NCI-H128 (cell line): ENCODE results near the gene OAF.
"Not testable (repeated sequence)": the region's sequence is repeated elsewhere in the genome, so short reads cannot be mapped to it uniquely, and the experiment has no call there.

Source experiments
- DNase-seq: peaks from one replicate; lab custom pipeline; 2025; ENCODE audit not compliant: unreplicated experiment; lab: John Stamatoyannopoulos, UW

Gene OAF

DNA sequence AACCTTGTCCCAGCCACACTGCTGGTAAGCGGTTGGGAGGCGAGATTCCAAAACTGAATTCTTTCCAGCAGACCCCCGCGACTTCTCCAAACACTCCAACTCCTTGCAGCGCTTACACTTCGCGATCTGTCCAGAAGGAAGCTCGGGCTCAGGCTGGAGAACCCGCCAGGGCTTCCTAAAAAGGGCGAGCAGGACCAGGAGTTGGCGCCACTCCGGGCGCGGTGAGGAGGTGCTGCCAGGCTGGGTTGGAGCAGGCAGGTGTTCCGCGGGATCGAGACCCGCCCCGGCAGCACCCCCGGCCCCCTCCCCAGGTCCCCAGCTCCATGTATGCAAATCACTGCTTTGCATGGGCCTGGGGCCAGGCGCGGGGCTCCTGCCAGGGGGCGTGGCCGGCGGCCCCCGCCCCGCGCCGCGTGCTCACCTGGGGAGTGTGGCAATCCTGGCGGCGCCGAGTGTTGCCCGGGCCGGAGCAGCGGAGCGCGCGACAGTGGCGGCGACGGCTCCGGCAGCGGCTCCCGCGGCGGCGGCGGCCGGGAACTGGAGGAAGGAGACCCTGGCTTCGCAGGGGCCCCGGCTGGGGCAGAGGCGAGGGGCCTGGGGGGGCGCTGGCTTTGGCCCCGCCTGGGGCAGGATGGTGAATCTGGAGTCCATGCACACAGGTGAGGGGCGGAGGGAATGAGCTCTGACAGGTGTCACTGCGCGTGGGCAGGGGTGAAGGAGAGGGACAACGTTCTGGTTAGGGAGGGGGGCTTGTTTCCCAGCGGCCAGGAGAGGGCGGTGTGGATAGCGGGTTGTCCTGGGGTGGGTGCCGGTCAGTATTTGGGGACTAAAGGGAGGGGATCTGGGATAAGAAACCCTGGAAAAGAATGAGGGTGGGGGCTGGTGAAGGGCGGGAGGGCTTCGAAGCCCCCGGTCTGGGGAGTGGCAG lies 29.1 kb downstream of the OAF start, which contains the start of gene POU2F3:
POU2F3 (plus strand) TSS at position 428 of the 928 bp plus-strand sequence; CDS start at position 632, 204 bp downstream.
- no peak for DNase-seq

DNA sequence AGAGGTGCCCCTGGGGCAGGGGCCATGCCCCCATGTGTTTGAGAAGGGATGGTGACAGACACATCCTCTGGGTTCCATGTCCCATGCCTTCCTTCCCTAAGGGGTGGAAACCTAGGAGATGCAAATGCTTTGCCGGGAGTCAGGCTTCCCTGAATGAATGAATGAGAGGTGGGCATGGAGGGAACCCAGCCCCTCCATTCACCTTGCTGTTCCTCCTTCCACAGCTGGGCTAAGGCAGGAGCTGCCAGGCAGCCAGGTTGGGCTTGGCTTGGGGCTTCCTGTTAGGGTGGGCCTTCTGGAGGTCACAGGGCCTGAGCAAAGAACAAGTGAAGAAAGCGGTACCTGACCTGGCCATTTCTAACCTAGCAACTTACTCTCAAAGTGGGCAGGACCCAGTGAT lies 30.0 kb downstream of the OAF start:
- no peak for DNase-seq

DNA sequence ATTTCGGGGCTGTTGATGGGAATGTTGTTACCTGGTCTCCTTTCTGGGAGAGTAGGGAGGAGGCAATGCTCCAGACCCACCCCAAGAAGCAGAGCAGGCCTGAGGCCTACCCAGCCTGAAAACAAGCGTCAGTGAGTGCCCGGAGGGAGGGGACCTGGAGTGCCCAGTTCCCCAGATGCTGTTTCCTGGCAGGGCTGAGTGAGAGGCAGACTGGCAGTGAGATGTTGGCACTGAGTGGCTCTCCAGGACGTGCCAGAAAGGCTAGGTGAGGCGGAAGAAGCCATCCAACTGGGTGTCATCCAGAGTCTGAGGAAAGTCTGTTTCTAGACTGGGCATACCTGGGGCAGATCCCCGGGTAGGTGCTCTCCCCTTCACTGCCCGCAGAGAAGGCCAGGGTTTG lies 30.4 kb downstream of the OAF start:
- DNase-seq: no peak

DNA sequence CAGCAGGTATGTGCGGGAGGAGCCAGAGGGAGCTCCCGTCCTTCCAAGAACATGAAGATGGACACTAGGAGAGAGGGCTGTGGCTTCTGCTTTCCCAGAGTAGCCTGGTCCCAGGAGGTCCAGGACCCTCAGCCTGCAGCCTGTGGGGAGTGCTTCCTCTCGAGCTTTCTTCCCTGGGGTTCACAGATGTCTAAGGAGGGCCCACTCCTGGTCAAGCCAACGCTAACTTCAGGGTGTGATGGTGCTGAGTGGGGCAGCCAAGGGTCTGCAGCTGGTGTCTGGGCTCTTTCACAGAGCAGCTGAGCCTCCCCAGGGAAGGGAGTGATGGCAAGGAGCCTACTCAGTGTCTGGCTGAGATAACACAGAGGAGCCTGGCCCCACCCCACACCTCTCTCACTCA lies 32.4 kb downstream of the OAF start:
- no peak for DNase-seq

DNA sequence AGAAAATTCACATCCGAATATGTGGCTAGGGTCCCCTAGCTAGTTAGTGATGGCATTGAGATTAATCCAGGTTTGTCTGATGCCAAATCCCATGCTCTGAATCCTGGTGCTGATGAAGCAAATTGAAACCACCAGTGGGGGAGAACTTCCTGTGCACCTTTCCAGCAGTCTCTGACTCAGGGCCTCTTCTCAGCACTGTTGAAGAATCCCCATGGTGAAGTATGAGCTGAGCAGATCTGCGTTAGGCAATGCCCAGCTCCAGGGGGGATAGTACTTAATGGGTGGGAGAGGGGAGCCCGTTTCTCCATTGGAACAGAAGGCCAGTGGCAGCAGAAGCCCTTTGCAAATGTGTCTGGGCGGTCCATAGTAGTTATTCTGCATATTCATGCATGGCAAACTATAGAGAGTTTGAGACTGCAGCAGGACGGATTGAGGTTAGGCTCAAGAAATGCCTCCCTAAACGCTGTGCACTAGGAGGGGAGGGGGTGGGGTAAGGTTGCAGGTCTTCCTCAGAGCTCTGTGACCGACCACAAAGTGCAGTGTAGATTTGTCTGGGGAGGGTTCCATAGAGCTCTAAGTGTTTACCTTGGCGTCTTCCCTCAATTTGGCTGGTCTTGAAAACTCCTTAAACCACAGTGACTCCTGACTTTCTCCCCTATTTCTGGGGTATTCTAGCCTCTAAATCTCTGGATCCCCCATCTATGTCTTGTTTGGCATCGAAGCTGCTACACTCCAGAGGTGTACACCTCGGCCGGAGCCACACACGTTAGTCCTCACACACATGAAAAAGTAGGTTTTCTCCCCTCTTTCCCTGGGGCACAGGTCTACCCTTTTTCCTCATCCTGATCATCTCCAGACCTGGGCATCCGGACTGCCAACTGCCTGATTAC lies 33.9 kb downstream of the OAF start:
- no peak for DNase-seq

DNA sequence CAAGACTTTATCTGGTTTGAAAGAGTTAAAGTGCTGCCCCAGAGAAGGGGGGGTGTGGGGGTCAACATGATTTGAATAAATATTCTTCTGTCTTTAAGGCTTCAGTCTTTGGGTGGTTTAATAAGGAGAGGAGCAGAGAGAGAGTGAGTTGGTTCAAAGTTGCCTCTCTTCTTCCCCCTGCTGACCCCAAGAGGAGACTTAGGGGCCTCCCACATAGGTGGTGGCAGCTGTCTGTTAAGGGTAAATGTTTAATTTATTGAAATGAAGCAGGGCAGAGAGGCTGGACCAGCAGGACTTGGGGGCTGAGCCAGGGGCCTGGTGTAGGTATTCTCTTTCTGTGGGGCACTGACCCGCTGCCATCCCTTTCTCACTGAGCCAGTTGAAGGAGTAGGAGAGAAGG lies 34.6 kb downstream of the OAF start:
- no peak for DNase-seq

DNA sequence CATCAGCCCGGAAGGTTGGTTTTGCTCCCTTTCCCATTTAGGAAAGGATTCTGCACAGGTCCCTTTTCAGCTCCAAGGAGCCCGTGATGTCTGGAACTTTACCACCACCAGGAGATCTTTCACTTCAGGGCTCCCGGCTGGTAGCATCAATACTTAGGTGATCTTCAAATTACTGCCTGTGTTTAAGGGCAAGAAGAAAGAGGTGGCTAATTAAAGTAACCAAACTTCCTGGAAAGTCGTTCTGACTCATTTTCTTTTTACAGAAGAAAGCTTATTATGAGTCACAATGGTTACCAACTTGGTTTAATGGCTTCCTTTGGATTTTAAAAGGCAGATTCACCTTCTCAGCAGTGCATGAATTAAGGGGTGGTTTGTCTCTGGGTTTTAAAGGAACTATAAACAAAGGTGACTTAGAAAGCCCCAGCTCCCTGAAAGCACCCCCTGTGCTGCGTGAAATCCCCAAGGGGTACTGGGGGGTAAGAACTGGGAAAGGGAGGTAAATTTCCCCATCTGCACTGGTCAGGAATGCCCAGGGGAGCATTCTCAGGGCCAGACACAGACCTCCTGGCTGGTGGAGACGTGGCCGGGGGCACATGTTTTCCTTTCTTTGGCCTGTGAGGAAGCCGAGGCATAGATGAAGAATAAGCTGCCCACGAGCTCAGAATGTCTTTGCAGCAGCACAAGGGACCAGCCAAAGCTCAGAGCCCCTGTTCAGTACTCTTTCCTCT lies 37.9 kb downstream of the OAF start:
- no peak for DNase-seq

DNA sequence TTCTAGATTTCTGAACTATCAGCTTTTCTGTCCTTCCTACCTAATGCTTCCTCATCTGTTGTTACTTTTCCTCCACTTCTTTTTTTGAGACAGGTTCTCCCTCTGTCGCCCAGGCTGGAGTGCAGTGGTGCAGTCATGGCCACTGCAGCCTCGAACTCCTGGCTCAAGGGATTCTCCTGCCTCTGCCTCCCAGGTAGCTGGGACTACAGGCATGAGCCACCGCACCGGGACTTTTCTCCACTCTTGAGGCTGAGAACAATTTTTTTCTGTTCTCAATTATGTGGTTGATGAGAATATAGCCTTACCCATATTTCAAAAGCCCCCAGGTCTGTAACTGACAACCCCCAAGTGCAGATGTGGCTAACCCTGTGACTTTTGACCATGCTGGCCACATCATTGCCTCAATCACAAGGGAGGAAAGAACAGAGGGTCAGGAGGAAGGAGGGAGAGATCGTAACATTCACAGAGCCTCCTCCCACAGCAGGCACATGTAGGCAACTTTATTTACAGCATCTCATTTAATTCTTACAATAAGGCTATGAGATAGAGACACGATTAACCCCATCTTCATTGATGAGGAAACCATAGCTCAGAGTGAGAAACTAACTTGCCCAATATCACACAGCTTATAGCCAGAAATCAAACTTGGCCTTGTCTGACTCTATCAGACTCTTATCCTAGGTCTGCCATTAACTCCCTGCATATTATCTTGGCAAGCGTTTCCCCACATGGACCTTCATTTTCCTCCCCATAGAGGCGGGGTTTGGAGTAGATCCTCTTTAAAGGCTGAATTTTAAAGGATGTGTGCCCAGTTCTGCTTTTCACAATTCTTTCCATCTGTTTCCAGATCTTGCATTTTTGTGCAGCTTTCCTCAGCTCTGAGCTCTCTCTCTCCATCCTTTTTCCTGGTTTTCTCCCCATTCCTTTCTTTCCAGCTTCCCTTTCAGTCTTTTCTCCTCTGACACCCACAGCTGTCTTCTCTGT lies 38.7 kb downstream of the OAF start:
- no peak for DNase-seq

DNA sequence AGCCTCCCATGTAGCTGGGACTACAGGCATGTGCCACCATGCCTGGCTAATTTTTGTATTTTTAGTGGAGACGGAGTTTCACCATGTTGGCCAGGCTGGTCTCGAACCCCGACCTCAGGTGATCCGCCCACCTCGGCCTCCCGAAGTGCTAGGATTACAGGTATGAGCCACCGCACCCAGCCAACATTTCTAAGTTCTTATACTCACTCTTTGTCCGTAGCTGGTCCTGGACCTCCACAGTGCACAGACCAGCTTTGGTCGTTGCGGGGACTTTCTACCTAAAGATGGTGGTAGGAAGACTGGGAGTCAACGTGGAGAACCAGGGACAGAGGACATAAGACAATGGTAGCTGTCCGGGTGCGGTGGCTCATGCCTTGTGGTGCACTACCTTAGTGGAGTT lies 42.5 kb downstream of the OAF start:
- not testable (repeated sequence) for DNase-seq

DNA sequence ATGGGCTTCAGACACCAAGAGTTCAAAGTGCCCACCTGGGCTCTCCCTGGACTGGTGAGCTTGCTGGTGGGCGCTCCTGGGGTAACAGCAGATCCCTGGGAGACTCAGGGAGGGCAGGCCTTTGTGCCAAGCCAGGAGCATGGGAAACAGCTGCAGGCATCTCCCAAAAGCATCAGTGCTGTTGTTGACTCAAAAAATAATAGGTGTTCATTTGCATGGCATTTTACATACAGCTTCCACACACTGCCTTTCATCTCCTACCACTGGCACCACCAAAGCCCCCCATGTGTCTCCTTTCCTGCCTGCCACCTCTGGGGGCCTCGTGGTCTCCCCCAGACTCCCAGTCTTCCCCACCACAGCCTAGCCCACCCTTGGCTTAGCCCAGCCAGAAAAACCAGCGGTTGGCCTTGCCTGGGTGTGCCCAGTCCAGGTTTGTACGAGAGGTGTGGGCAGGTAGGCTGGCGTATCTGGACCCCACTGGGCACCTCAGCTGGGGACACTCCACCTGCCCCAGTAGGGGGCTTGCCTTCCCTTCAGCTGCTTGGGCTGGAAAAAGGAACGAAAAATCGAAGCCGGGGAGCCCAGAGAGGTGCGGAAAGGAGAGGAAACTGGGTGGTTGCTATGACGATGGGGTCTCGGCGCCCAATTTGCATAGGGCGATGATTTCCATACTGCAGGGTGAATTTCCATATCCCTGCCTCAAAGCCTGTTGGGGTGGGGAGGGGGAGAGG lies 44.1 kb downstream of the OAF start:
- no peak for DNase-seq

DNA sequence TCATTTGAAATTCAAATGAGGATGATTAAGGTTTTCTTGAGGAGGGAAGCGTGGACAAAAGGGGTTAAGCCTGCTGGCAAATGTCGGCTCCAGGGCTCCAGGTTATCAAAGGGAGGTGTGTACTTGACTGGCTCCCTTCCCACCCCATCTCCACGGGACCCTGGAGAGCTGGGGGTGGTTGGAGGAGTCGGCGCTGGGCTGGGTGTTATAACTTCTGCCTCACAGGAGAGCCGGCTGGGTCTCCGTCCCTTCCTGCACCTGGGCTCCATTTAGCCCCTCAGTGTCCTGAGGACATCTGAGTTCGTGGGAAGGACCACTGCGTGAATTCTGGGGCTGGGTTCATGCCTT lies 44.7 kb downstream of the OAF start:
- no peak for DNase-seq

DNA sequence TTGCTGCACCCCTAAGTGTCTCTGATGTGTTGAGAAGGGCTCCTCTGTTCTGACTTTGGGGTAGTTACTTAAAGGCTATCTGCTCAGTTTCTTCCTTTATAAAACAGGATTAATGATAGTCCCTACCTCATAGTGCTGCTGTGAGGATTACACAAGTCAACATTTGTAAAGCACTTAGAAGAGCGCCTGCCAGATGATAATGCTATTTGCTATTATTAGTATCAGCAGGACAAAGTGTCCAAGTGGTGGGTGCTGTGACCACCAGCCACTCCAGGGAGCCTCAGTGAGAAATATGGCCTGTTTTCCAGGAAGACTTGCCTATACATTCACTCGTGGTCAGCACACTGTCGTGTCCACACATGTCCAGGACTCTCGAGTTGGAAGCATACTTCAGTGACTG lies 45.3 kb downstream of the OAF start:
- no peak for DNase-seq

DNA sequence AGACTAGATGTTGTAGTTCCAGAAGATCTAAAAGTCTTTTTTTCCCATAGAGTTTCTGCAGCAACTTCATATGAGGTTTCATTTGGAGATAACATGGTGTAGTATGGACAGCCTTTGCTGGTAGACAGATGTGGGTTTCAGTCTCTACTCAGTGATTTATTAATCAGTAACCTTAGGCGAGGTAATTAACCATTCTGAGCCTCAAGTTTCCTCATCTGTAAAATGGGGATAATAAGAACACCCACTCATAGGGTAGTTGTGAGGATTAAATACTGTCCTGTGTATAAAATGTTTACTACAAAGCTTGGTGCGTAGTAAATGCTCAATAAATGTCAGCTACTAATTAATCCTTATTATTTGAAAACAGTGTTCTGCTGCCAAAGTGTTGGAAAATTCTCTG lies 45.9 kb downstream of the OAF start:
- DNase-seq: no peak

DNA sequence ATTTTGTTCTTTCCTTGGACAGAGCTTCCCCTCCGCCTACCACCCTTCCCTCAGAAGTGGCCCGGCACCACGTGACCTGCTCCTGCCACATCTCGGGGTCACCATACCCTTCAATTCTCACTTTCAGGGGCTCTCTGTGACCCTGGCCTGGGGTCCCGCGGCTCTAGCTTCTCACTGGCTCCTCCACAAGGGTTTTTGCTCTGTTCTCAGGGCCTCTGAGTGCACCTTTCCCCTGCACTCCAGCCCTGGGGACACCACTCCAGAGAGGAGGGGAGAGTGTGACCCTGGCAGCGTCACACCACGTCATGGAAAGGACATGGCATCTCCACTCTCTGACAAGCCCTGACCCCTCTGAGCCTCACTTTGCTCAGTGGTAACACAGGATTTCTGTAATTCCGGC lies 46.5 kb downstream of the OAF start:
- DNase-seq: no peak

DNA sequence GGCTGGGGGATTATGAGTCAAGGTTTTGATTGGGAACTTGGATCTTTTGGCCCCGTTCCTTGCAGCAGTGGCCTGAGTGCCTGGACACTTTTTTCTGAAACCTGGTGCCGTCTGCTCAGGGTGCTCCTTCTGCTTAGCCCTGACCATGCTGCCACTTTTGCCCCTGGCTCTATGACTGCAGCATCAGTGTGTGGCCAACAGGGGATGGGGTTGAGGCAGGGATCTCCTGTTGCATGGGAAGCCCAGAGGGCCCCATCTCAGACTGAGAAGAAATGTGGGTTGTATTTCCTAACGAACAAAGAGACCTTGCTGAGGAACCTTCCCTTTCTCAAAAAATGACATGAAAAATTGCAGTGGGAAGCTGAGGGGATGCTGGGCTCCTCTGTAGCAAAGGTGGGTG lies 47.8 kb downstream of the OAF start:
- no peak for DNase-seq

DNA sequence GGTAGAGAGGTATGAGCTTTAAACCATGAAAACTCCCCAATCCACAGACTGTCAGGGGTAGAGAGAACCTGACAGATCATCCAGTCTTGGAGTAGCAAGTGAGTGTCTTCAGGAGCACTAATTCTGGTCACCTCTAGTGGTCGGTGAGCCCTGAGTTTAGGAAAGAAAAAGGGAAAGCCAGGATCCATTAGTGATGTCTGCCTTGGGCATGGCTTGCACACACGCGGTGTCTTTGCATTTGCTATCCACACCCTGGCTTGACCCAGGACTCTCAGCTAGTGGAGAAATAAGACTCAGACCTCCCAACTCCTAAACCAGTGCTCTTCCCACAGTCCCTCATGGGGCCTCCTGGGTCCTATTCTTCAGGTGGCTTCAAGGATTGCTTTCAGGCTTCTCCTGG lies 48.4 kb downstream of the OAF start:
- no peak for DNase-seq

DNA sequence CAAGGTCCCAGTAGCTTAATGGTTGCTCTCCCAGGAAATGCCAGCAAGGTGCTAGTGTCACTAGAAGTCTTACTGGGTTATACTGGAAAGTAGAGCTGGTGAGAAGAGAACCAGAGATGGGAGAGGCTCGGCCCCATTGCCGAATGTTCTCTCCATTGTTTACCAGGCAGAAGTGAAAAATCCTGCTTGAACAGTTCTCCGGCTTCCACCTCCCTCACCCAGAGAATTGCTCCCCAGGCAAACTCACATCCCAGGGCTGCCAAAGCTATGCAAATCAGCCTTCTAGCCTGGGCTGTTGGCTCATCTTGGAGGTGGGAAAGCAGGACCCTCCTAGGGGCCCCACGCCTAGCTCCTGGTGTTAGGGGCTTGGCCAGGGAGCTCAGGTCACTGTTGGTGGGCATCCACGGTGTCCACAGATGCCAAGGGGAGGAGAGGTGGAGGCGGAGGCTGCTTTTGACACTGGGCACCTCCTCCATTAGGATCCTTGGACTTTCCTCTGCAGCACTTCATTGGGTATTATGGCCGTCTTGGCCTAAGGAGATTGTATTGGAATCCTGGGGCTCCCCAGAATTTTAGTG lies 49.2 kb downstream of the OAF start:
- no peak for DNase-seq

DNA sequence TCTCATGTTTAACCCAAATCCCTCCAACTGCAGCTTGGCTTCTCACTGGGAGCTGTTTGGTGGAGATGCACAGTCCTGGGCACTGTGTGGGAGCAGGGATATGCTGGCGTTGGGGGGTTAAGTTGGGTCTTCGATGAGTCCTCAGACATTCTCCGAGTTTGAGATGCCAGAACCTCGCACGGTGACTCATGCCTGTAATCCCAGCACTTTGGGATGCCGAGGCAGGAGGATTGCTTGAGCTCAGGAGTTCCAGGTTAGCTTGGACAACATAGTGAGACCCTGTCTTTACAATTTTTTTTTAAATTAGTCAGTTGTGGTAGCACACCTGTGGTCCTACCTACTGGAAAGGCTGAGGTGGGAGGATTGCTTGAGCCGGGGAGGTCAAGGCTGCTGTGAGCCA lies 49.8 kb downstream of the OAF start:
- no peak for DNase-seq

DNA sequence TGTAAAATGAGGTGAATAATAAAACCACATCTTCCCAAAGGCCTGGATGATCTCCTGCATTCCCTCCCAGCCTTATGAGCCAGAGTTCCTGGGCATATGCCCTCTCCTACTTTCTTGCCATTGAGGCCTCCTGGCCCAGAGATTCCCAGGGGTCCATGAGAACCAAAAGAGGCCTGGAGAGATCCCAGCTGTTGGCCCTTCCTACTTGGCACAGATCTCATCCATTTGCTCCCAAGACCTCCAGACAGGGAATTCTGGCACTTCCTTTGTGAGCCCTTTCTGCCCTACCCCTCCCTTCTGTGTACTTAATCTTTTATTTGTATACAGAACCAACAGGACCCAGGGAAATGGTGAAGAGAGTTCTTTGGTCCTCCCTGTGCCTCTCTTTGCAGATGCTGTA lies 50.5 kb downstream of the OAF start:
- DNase-seq: no peak
